Upper lobe of left lung (tissue), 6 donors: ENCODE data around the gene KCNAB2. TPM values are rescaled to one million over a fixed set of nuclear protein-coding genes. Genes with fewer than 3 reads are reported as not detected.

Experiments used
- ATAC-seq, 2 donors: fragments of 200-7000 bp; cut with Tn5 transposase; one replicate each; pipeline ENCODE4 v1.9.1; 2022; ENCODE audit warnings: mild to moderate bottlenecking in 2 of 2, moderate library complexity in 2 of 2; ENCODE audit not compliant: low FRiP score in 2 of 2
- DNase-seq, 2 donors: peaks; one replicate each; pipeline ENCODE4 v3.0.0-alpha.2; 2019 to 2020
- H3K27ac ChIP-seq, 4 donors: fragments of 200-600 bp; sonication (generic); one replicate each; pipeline ENCODE4 v1.5.1; 2016 to 2019
- H3K27me3 ChIP-seq, 4 donors: fragments of 200-600 bp; sonication (generic); one replicate each; pipeline ENCODE4 v1.5.1; 2017 to 2019
- H3K36me3 ChIP-seq, 4 donors: fragments of 200-600 bp; sonication (generic); one replicate each; pipeline ENCODE4 v1.5.1; 2016 to 2019
- H3K4me1 ChIP-seq, 4 donors: fragments of 200-600 bp; sonication (generic); one replicate each; pipeline ENCODE4 v1.5.1; 2018 to 2019
- H3K4me3 ChIP-seq, 4 donors: fragments of 200-600 bp; sonication (generic); one replicate each; pipeline ENCODE4 v1.5.1; 2017 to 2019; ENCODE audit warnings: mild to moderate bottlenecking in 2 of 4, moderate library complexity in 1 of 4
- H3K9me3 ChIP-seq, 4 donors: fragments of 200-600 bp; sonication (generic); one replicate each; pipeline ENCODE4 v1.5.1; 2018 to 2019
- EP300 ChIP-seq, 4 donors: sonication (generic); formaldehyde crosslinking; IDR thresholded peaks; one replicate each; pipeline ENCODE4 v1.5.1; 2017; ENCODE audit warnings: antibody characterized with exemption in 4 of 4, control low read depth in 2 of 4
- POLR2A ChIP-seq, 4 donors: fragments of 450-650 bp; IDR thresholded peaks; one replicate each; pipeline ENCODE4 v1.5.1; 2016 to 2017; ENCODE audit warnings: antibody characterized with exemption in 4 of 4, mild to moderate bottlenecking in 2 of 4
- POLR2AphosphoS5 ChIP-seq, 2 donors: sonication (generic); formaldehyde crosslinking; IDR thresholded peaks; one replicate each; pipeline ENCODE4 v1.5.1; 2017; ENCODE audit warnings: antibody characterized with exemption in 2 of 2
- WGBS, 2 donors: methylation state at CpG; one replicate each; pipeline ENCODE4 v1.1.5; 2017 to 2018; 5-methylcytosine and 5-hydroxymethylcytosine counted together
- total RNA-seq, 6 donors: library from RNA; depleted of rRNA in 4 of 6; stranded (reverse); fragments of >200 nt in 4 of 6; gene quantifications; one replicate each; pipeline versions ENCODE4 v1.1.0 to v1.2.1, GENCODE V29; 2016 to 2021
- TF ChIP-seq, protein P1 (sequence below), 6 experiments: fragments of 450-650 bp in 4 of 6; fragments of 200-600 bp in 2 of 6; sonication (generic) in 2 of 6; IDR thresholded peaks; one replicate each; pipeline ENCODE4 v1.5.1; 2016 to 2019; ENCODE audit warnings: antibody characterized with exemption in 6 of 6
- donor health status: DM: no; HTN: no; CAD: no; lungs with moderate emphysema.
- donor health status: DM: no; HTN: yes; CAD: no; lungs with severe emphysema.

KCNAB2 gene
- total RNA-seq, 6 donors from 2014 or later, result 36.9 to 129 (median 97.8) TPM

- no peak overlapping the region for H3K27ac ChIP-seq
- no peak for TF ChIP-seq POLR2A (IDR thresholded peaks at IDR 0.05)
- H3K36me3 ChIP-seq, result no peaks in the 10 kb centered on the region
- ATAC-seq (no peak), DNase-seq (no peak)
- peaks cover 3 to 10% (median 6%) of the 10 kb centered on the region in 4 donors for H3K4me1 ChIP-seq
- no peaks in the 10 kb centered on the region for H3K9me3 ChIP-seq
- no peaks in the 10 kb centered on the region for H3K27me3 ChIP-seq
- no peak overlapping the region for H3K4me3 ChIP-seq
- 48 to 60% methylated on average over 7 of the region's 7 CpGs for WGBS, 2 donors
Observed at GRCh38 chr1:6123083-6123482, 77.4 kb downstream of the KCNAB2 start.

GRCh38 chr1:6123816-6124215 lies 78.1 kb downstream of the KCNAB2 start:
- no peak overlapping the region for H3K27ac ChIP-seq
- H3K27me3 ChIP-seq, result no peaks in the 10 kb centered on the region
- DNase-seq, result peak in 1 of 2 donors; percentile 49
- peaks cover 3 to 10% (median 6%) of the 10 kb centered on the region in 4 donors for H3K4me1 ChIP-seq
- WGBS, 2 donors, result 65 to 77% methylated on average over 6 to 10 of the region's 10 CpGs
- TF ChIP-seq POLR2A (IDR thresholded peaks at IDR 0.05) (no peak), EP300 (IDR thresholded peaks at IDR 0.05) (no peak), POLR2AphosphoS5 (IDR thresholded peaks at IDR 0.05) (no peak)
- TF ChIP-seq, protein P1, sequence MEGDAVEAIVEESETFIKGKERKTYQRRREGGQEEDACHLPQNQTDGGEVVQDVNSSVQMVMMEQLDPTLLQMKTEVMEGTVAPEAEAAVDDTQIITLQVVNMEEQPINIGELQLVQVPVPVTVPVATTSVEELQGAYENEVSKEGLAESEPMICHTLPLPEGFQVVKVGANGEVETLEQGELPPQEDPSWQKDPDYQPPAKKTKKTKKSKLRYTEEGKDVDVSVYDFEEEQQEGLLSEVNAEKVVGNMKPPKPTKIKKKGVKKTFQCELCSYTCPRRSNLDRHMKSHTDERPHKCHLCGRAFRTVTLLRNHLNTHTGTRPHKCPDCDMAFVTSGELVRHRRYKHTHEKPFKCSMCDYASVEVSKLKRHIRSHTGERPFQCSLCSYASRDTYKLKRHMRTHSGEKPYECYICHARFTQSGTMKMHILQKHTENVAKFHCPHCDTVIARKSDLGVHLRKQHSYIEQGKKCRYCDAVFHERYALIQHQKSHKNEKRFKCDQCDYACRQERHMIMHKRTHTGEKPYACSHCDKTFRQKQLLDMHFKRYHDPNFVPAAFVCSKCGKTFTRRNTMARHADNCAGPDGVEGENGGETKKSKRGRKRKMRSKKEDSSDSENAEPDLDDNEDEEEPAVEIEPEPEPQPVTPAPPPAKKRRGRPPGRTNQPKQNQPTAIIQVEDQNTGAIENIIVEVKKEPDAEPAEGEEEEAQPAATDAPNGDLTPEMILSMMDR (IDR thresholded peaks at IDR 0.05), result no peak
- no peak overlapping the region for H3K4me3 ChIP-seq
- no peaks in the 10 kb centered on the region for H3K36me3 ChIP-seq
- no peak for ATAC-seq
- no peaks in the 10 kb centered on the region for H3K9me3 ChIP-seq

DNA sequence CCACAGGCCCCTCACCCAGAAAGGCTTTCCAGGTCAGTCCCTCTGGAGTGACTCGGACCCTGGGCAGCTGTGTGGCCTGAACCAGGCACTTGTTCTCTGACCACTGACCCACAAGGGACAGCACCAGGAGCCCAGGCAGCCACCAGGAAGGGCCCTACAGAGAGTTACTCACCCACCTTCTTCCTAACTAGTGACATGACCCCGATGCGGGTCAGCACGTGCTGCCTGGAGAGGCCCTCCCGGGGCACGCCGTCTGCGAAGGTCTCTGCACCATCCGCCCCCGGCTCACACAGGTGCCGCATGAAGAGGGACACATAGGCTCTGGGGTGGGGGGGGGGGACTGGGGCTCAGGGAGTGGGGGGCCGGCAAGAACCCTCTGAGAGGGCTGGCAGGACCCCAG lies 78.7 kb downstream of the KCNAB2 start:
- ATAC-seq, result no peak
- 95% methylated on average over 10 of the region's 12 CpGs; no CpG with 5 or more reads in 1 of the 2 donors for WGBS, 2 donors
- TF ChIP-seq POLR2AphosphoS5 (IDR thresholded peaks at IDR 0.05) (no peak), POLR2A (IDR thresholded peaks at IDR 0.05) (no peak), EP300 (IDR thresholded peaks at IDR 0.05) (no peak)
- TF ChIP-seq, protein P1 (IDR thresholded peaks at IDR 0.05), result no peak
- H3K4me1 ChIP-seq, result peaks cover 3 to 10% (median 6%) of the 10 kb centered on the region in 4 donors
- no peaks in the 10 kb centered on the region for H3K36me3 ChIP-seq
- H3K4me3 ChIP-seq, result no peak overlapping the region
- DNase-seq, result no peak
- no peak overlapping the region for H3K27ac ChIP-seq
- H3K9me3 ChIP-seq, result no peaks in the 10 kb centered on the region
- H3K27me3 ChIP-seq, result no peaks in the 10 kb centered on the region

- 87 to 90% methylated on average over 12 to 13 of the region's 21 CpGs for WGBS, 2 donors
- no peaks in the 10 kb centered on the region for H3K9me3 ChIP-seq
- no peak overlapping the region for H3K4me3 ChIP-seq
- ATAC-seq, result no peak
- no peak overlapping the region for H3K27ac ChIP-seq
- no peak for DNase-seq
- TF ChIP-seq POLR2AphosphoS5 (IDR thresholded peaks at IDR 0.05) (no peak), POLR2A (IDR thresholded peaks at IDR 0.05) (no peak), EP300 (IDR thresholded peaks at IDR 0.05) (no peak)
- TF ChIP-seq, protein P1 (IDR thresholded peaks at IDR 0.05), result no peak
- no peaks in the 10 kb centered on the region for H3K36me3 ChIP-seq
- H3K4me1 ChIP-seq, result peaks cover 3 to 10% (median 6%) of the 10 kb centered on the region in 4 donors
- H3K27me3 ChIP-seq, result no peaks in the 10 kb centered on the region
Observed at GRCh38 chr1:6124746-6125365, 79.2 kb downstream of the KCNAB2 start.

- DNase-seq (no peak), ATAC-seq (no peak)
- Histone ChIP-seq H3K36me3 (no peaks in the 10 kb centered on the region), H3K4me1 (peaks cover 3 to 10% (median 6%) of the 10 kb centered on the region in 4 donors), H3K27me3 (no peaks in the 10 kb centered on the region), H3K27ac (no peak overlapping the region), H3K9me3 (no peaks in the 10 kb centered on the region), H3K4me3 (no peak overlapping the region)
- TF ChIP-seq POLR2A (IDR thresholded peaks at IDR 0.05), result no peak
- TF ChIP-seq EP300 (IDR thresholded peaks at IDR 0.05), result no peak
- TF ChIP-seq, protein P1 (IDR thresholded peaks at IDR 0.05), result no peak
- TF ChIP-seq POLR2AphosphoS5 (IDR thresholded peaks at IDR 0.05), result no peak
- WGBS, 2 donors, result 75 to 80% methylated on average over 14 to 15 of the region's 15 CpGs
Observed at GRCh38 chr1:6125366-6125765, 79.7 kb downstream of the KCNAB2 start.
